Neural cell (in vitro differentiated cells): ENCODE measurements around the gene CLEC4M. TPM values are rescaled to one million over a fixed set of nuclear protein-coding genes. Genes with fewer than 3 reads are reported as not detected.

Source experiments
- H2AFZ ChIP-seq: fragments of 200-600, 300-800 bp; sonication (generic), shearing (Covaris generic); 2 replicates; pipeline ENCODE4 v1.6.0; 2014; ENCODE audit warnings: low read depth, mild to moderate bottlenecking, antibody characterized with exemption, low read length, moderate library complexity
- H3F3A ChIP-seq: fragments of 200-600 bp; shearing (Covaris generic); 2 replicates; pipeline ENCODE4 v1.6.1; 2016; ENCODE audit warnings: mild to moderate bottlenecking, moderate library complexity, mixed read lengths, antibody characterized with exemption, low read length; ENCODE audit not compliant: insufficient read depth, poor library complexity, severe bottlenecking
- H3K27ac ChIP-seq: fragments of 200-600, 300-800 bp; sonication (generic), shearing (Covaris generic); 2 replicates; pipeline ENCODE4 v1.5.1; 2014; ENCODE audit warnings: mild to moderate bottlenecking, low read length, moderate library complexity
- H3K27me3 ChIP-seq: fragments of 300-800, 200-600 bp; sonication (generic), shearing (Covaris generic); 2 replicates; pipeline ENCODE4 v1.6.0; 2014; ENCODE audit warnings: mild to moderate bottlenecking, low read depth, low read length, moderate library complexity; ENCODE audit not compliant: insufficient read depth
- H3K36me3 ChIP-seq: fragments of 300-800, 200-600 bp; sonication (generic), shearing (Covaris generic); 2 replicates; pipeline ENCODE4 v1.5.1; 2014; ENCODE audit warnings: mild to moderate bottlenecking, antibody characterized with exemption, low read length, moderate library complexity; ENCODE audit not compliant: insufficient read depth
- H3K4me2 ChIP-seq: fragments of 300-800, 200-600 bp; sonication (generic), shearing (Covaris generic); 2 replicates; pipeline ENCODE4 v1.6.0; 2014; ENCODE audit warnings: mild to moderate bottlenecking, low read length
- H3K4me3 ChIP-seq: fragments of 300-800, 200-600 bp; sonication (generic), shearing (Covaris generic); 2 replicates; pipeline ENCODE4 v1.5.1; 2014; ENCODE audit warnings: mild to moderate bottlenecking, low read length, moderate library complexity
- H3K79me2 ChIP-seq: fragments of 200-600 bp; shearing (Covaris generic); replicated peaks from 2 replicates; pipeline ENCODE4 v1.6.0; 2014; ENCODE audit warnings: mild to moderate bottlenecking, low read length, moderate library complexity; ENCODE audit not compliant: insufficient read depth
- H3K9ac ChIP-seq: fragments of 300-800, 200-600 bp; sonication (generic), shearing (Covaris generic); 2 replicates; pipeline ENCODE4 v1.6.1; 2016; ENCODE audit warnings: mild to moderate bottlenecking, low read length, mixed read lengths
- H3K9me2 ChIP-seq: fragments of 200-600 bp; shearing (Covaris generic); 2 replicates; pipeline ENCODE4 v1.6.1; 2016; ENCODE audit warnings: mild to moderate bottlenecking, low read length, mixed read lengths; ENCODE audit not compliant: insufficient read depth
- H3K9me3 ChIP-seq: fragments of 200-600, 300-800 bp; sonication (generic), shearing (Covaris generic); 2 replicates; pipeline ENCODE4 v1.6.1; 2016; ENCODE audit warnings: mild to moderate bottlenecking, mixed run types, low read length, moderate library complexity, mixed read lengths
- H4K20me1 ChIP-seq: fragments of 200-600 bp; shearing (Covaris generic); 2 replicates; pipeline ENCODE4 v1.6.1; 2016; ENCODE audit warnings: mild to moderate bottlenecking, mixed run types; ENCODE audit not compliant: insufficient read depth
- EP300 ChIP-seq: fragments of 450-650 bp; conservative IDR thresholded peaks from 2 replicates; pipeline ENCODE4 v1.6.1; 2014; ENCODE audit warnings: antibody characterized with exemption, mild to moderate bottlenecking, moderate library complexity; ENCODE audit not compliant: poor library complexity, severe bottlenecking
- EZH2 ChIP-seq: fragments of 200-600, 300-800 bp; shearing (Covaris generic), sonication (generic); IDR thresholded peaks from 2 replicates; pipeline ENCODE4 v1.6.1; 2014; ENCODE audit warnings: antibody characterized with exemption, low read length, borderline replicate concordance, mild to moderate bottlenecking; ENCODE audit not compliant: insufficient read depth, poor library complexity, severe bottlenecking
- MXI1 ChIP-seq: fragments of 450-650 bp; conservative IDR thresholded peaks from 2 replicates; pipeline ENCODE4 v1.6.1; 2014; ENCODE audit warnings: antibody characterized with exemption, mild to moderate bottlenecking; ENCODE audit not compliant: poor library complexity, severe bottlenecking
- POLR2AphosphoS5 ChIP-seq: IDR thresholded peaks from 2 replicates; pipeline ENCODE4 v1.6.1; 2012
- RAD21 ChIP-seq: fragments of 450-650 bp; conservative IDR thresholded peaks from 2 replicates; pipeline ENCODE4 v1.6.1; 2014; ENCODE audit warnings: antibody characterized with exemption, mild to moderate bottlenecking, moderate library complexity
- SMC3 ChIP-seq: fragments of 450-650 bp; conservative IDR thresholded peaks from 2 replicates; pipeline ENCODE4 v1.6.1; 2014; ENCODE audit warnings: antibody characterized with exemption, mild to moderate bottlenecking, moderate library complexity; ENCODE audit not compliant: poor library complexity
- TAF1 ChIP-seq: IDR thresholded peaks from 2 replicates; pipeline ENCODE4 v1.6.1; 2012; ENCODE audit warnings: low read depth
- polyA plus RNA-seq: library from polyadenylated mRNA; depleted of rRNA; stranded (reverse); fragments of >200 nt; gene quantifications from 2 replicates; pipeline ENCODE4 v1.2.3, GENCODE V29; 2014
- TF ChIP-seq, protein P1 (sequence below): IDR thresholded peaks from 2 replicates; pipeline ENCODE4 v1.6.1; 2012; ENCODE audit warnings: borderline replicate concordance
- TF ChIP-seq, protein P2 (sequence below): fragments of 450-650 bp; IDR thresholded peaks from 2 replicates; pipeline ENCODE4 v1.5.1; 2014; ENCODE audit warnings: antibody characterized with exemption, mild to moderate bottlenecking, moderate library complexity; ENCODE audit not compliant: poor library complexity, severe bottlenecking

The CLEC4M gene
- polyA plus RNA-seq, 1 donor from 2014 or later = not detected

DNA sequence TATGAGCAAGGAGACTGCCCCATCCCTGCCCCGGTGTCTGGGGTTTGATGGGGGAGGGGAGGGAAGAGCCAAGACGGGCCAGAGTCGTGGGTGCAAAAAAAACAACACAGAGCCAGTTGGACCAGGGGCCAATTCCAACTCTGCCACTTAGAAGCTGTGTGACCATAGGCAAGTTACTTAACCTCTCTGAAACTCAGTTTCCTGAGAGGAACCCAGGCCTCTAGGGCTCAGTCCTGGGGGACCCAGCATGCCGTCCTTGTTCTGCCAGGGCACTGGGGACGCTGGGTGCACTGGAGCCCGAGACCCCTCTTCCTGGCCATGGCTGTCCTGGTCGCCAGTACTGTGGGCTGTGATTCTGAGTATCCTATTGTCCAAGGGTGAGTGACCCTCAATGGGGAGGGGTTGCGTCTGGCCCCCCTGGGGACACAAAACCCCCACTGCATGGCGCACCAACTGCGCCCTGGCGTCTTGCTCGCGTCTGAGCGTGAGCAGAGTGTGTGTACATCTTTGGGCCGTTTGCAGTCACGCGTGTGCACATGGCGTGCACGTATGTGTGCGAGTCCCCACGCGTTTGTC lies 24.6 kb downstream of the CLEC4M start:
- no peaks in the 10 kb centered on the region for H3K79me2 ChIP-seq
- no peaks in the 10 kb centered on the region for H3K9me2 ChIP-seq
- no peaks in the 10 kb centered on the region for H4K20me1 ChIP-seq
- H3F3A ChIP-seq = no peaks in the 10 kb centered on the region
- H3K4me3 ChIP-seq = peak overlapping the region; percentile 59
- peak overlapping the region; percentile 20 for H3K9ac ChIP-seq
- no peak overlapping the region for H3K4me2 ChIP-seq
- H3K27ac ChIP-seq = no peak overlapping the region
- no peak overlapping the region for H2AFZ ChIP-seq
- peaks cover 42% of the 10 kb centered on the region for H3K27me3 ChIP-seq
- H3K36me3 ChIP-seq = no peaks in the 10 kb centered on the region
- TF ChIP-seq EP300 (no peak), TAF1 (no peak), EZH2 (no peak), SMC3 (no peak), RAD21 (no peak), POLR2AphosphoS5 (no peak), MXI1 (no peak)
- TF ChIP-seq, protein P1, sequence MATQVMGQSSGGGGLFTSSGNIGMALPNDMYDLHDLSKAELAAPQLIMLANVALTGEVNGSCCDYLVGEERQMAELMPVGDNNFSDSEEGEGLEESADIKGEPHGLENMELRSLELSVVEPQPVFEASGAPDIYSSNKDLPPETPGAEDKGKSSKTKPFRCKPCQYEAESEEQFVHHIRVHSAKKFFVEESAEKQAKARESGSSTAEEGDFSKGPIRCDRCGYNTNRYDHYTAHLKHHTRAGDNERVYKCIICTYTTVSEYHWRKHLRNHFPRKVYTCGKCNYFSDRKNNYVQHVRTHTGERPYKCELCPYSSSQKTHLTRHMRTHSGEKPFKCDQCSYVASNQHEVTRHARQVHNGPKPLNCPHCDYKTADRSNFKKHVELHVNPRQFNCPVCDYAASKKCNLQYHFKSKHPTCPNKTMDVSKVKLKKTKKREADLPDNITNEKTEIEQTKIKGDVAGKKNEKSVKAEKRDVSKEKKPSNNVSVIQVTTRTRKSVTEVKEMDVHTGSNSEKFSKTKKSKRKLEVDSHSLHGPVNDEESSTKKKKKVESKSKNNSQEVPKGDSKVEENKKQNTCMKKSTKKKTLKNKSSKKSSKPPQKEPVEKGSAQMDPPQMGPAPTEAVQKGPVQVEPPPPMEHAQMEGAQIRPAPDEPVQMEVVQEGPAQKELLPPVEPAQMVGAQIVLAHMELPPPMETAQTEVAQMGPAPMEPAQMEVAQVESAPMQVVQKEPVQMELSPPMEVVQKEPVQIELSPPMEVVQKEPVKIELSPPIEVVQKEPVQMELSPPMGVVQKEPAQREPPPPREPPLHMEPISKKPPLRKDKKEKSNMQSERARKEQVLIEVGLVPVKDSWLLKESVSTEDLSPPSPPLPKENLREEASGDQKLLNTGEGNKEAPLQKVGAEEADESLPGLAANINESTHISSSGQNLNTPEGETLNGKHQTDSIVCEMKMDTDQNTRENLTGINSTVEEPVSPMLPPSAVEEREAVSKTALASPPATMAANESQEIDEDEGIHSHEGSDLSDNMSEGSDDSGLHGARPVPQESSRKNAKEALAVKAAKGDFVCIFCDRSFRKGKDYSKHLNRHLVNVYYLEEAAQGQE = no peak
- TF ChIP-seq, protein P2, sequence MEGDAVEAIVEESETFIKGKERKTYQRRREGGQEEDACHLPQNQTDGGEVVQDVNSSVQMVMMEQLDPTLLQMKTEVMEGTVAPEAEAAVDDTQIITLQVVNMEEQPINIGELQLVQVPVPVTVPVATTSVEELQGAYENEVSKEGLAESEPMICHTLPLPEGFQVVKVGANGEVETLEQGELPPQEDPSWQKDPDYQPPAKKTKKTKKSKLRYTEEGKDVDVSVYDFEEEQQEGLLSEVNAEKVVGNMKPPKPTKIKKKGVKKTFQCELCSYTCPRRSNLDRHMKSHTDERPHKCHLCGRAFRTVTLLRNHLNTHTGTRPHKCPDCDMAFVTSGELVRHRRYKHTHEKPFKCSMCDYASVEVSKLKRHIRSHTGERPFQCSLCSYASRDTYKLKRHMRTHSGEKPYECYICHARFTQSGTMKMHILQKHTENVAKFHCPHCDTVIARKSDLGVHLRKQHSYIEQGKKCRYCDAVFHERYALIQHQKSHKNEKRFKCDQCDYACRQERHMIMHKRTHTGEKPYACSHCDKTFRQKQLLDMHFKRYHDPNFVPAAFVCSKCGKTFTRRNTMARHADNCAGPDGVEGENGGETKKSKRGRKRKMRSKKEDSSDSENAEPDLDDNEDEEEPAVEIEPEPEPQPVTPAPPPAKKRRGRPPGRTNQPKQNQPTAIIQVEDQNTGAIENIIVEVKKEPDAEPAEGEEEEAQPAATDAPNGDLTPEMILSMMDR = no peak
- no peaks in the 10 kb centered on the region for H3K9me3 ChIP-seq

DNA sequence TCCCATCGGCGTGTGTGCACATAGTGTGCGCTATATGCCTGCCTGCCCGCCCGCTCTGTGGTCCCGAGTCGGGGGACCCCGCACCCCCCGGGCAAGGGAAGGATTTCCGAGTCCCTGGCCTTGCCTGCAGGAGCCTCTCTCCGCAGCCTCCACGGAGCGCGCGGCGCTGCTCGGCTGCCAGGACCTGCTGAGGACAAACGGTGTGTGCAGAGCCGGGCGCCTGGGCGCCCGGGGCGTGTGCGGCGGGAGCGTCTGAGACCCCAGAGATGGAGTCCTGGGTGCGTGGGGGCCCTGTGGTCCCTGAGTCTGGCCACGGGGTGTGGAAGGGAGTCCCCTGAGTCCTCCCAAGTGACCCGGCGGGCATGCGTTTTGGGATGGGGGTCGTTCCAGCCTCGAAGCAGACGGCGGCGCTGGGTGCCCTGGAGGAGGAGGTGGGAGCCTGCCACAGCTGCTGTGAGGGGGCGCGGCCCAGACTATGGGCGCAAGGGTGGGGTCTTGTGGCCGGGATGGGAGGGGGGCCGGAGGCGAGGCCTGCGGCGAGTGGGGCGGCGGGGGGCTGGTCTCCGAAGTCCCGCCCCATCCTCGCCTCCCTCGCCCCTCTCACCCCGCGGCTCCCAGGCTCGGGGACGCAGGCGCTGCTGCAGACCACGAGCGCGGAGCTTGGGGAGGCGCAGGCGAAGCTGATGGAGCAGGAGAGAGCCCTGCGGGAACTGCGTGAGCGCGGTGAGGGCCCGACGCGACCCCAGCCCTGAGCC lies 25.3 kb downstream of the CLEC4M start:
- peak overlapping the region; percentile 59 for H3K4me3 ChIP-seq

More for the DNA sequence above, 25.3 kb downstream of the CLEC4M start:
- peaks cover 42% of the 10 kb centered on the region for H3K27me3 ChIP-seq
- H3K36me3 ChIP-seq = no peaks in the 10 kb centered on the region
- H3K9me2 ChIP-seq = no peaks in the 10 kb centered on the region
- H3K4me2 ChIP-seq = no peak overlapping the region
- H3F3A ChIP-seq = no peaks in the 10 kb centered on the region
- H3K27ac ChIP-seq = no peak overlapping the region
- peak overlapping the region; percentile 20 for H3K9ac ChIP-seq
- H3K79me2 ChIP-seq = no peaks in the 10 kb centered on the region
- TF ChIP-seq, protein P2 = no peak
- TF ChIP-seq POLR2AphosphoS5 (no peak), EP300 (no peak)
- H2AFZ ChIP-seq = no peak overlapping the region
- no peaks in the 10 kb centered on the region for H4K20me1 ChIP-seq
- H3K9me3 ChIP-seq = no peaks in the 10 kb centered on the region
